HG03108 (cell line): ENCODE data around the gene ZNF667.

Experiments used
- ATAC-seq: cut with Tn5 transposase; IDR thresholded peaks from one replicate; pipeline ENCODE4 v1.9.1; 2021; ENCODE audit warnings: moderate library complexity; ENCODE audit not compliant: unreplicated experiment

Gene ZNF667

GRCh38 chr19:56393119-56394012 is 83.8 kb downstream of the ZNF667 start, which contains the start of gene ZNF582:
Gene ZNF582 (minus strand): TSS chr19:56393534. CDS start chr19:56391752, 1,782 bp downstream.
- peak; percentile 91 for ATAC-seq
